Endothelial cell of umbilical vein (primary cell): ENCODE data around the gene WDR27. TPM values are rescaled to one million over a fixed set of nuclear protein-coding genes. Genes with fewer than 3 reads are reported as not detected.

Experiments
- BruUV-seq: library from RNA; stranded (reverse); fragments of 400-500 nt; replicated peaks from 2 replicates; lab custom pipeline; 2021; lab: Mats Ljungman, UMichigan
- CTCF ChIA-PET: fragments of 300-600, 350-600 bp; sonication (Branson Sonifier 250); formaldehyde crosslinking; loops from one replicate; lab custom pipeline; 2021; ENCODE audit warnings: antibody characterized with exemption, inconsistent platforms; lab: Charles Lee
- POLR2A ChIA-PET: fragments of 300-600, 350-600 bp; sonication (Branson Sonifier 250); formaldehyde crosslinking; loops from one replicate; lab custom pipeline; 2021; ENCODE audit warnings: antibody characterized with exemption, inconsistent platforms; lab: Charles Lee
- DNase-seq: peaks from one replicate; pipeline ENCODE4 v3.0.0-alpha.2; 2011; ENCODE audit warnings: low read depth, low spot score
- FAIRE-seq: peaks from 2 replicates; lab custom pipeline; 2011; peaks lifted over from hg19 to GRCh38; lab: Jason Lieb, UNC
- H2AFZ ChIP-seq: 2 replicates; pipeline ENCODE4 v1.6.0; 2012; ENCODE audit warnings: low read depth, low read length, control low read depth, inconsistent platforms
- H3K27ac ChIP-seq: 2 replicates; pipeline ENCODE4 v1.5.1; 2011; ENCODE audit warnings: low read depth, mild to moderate bottlenecking, control low read depth, low read length, moderate library complexity; ENCODE audit not compliant: insufficient read depth
- H3K27me3 ChIP-seq, 2 experiments: 2 replicates each; pipeline versions ENCODE4 v1.6.0 to v1.6.1; 2011; ENCODE audit warnings: low read length in 2 of 2, mixed read lengths in 1 of 2; ENCODE audit not compliant: control insufficient read depth in 2 of 2, insufficient read depth in 2 of 2
- H3K36me3 ChIP-seq, 2 experiments: 2 replicates in 1 of 2; 3 replicates in 1 of 2; pipeline ENCODE4 v1.5.1; 2011; ENCODE audit warnings: low read length in 2 of 2, mild to moderate bottlenecking in 1 of 2, moderate library complexity in 1 of 2; ENCODE audit not compliant: control insufficient read depth in 2 of 2, insufficient read depth in 2 of 2; ENCODE audit errors: extremely low read depth in 1 of 2
- H3K4me1 ChIP-seq: 3 replicates; pipeline ENCODE4 v1.5.1; 2011; ENCODE audit warnings: mild to moderate bottlenecking, low read length; ENCODE audit not compliant: control insufficient read depth, insufficient read depth; ENCODE audit errors: extremely low read depth
- H3K4me2 ChIP-seq: 2 replicates; pipeline ENCODE4 v1.6.1; 2011; ENCODE audit warnings: low read length, control low read depth, mixed read lengths; ENCODE audit not compliant: insufficient read depth
- H3K4me3 ChIP-seq, 3 experiments: fragments of 200-600 bp in 1 of 3; sonication (generic), shearing (Covaris generic) in 1 of 3; replicated peaks in 1 of 3; 2 replicates each; pipeline ENCODE4 v1.5.1; 2011 to 2016; ENCODE audit warnings: control low read depth in 3 of 3, low read length in 3 of 3, mild to moderate bottlenecking in 2 of 3, inconsistent platforms in 1 of 3, low read depth in 1 of 3, moderate library complexity in 1 of 3; ENCODE audit not compliant: insufficient read depth in 1 of 3
- H3K79me2 ChIP-seq: 2 replicates; pipeline ENCODE4 v1.6.0; 2012; ENCODE audit warnings: low read length, inconsistent platforms; ENCODE audit not compliant: control insufficient read depth, insufficient read depth
- H3K9ac ChIP-seq: replicated peaks from 2 replicates; pipeline ENCODE3; 2011; ENCODE audit warnings: low read length, control low read depth; ENCODE audit not compliant: insufficient read depth; ENCODE audit errors: extremely low read depth
- H3K9me1 ChIP-seq: replicated peaks from 3 replicates; pipeline ENCODE4 v1.6.0; 2011; ENCODE audit warnings: mild to moderate bottlenecking, low read length; ENCODE audit not compliant: control insufficient read depth, insufficient read depth; ENCODE audit errors: extremely low read depth
- H3K9me3 ChIP-seq: replicated peaks from 2 replicates; pipeline ENCODE4 v1.5.1; 2012; ENCODE audit warnings: low read length, inconsistent platforms; ENCODE audit not compliant: control insufficient read depth, insufficient read depth
- H4K20me1 ChIP-seq: replicated peaks from 2 replicates; pipeline ENCODE3; 2011; ENCODE audit warnings: mild to moderate bottlenecking, low read length; ENCODE audit not compliant: control insufficient read depth, insufficient read depth; ENCODE audit errors: extremely low read depth
- CTCF ChIP-seq, 2 donors: IDR thresholded peaks; 1 replicate in 1 of 2; 2 replicates in 1 of 2; pipeline ENCODE4 v1.5.1; 2011; ENCODE audit warnings: low read length in 2 of 2, mild to moderate bottlenecking in 2 of 2, moderate library complexity in 2 of 2, control low read depth in 1 of 2, inconsistent platforms in 1 of 2, low read depth in 1 of 2; ENCODE audit not compliant: insufficient read depth in 1 of 2; ENCODE audit errors: extremely low read depth in 1 of 2
- EZH2 ChIP-seq: IDR thresholded peaks from 2 replicates; pipeline ENCODE4 v1.6.1; 2012; ENCODE audit warnings: borderline replicate concordance, low read depth, mild to moderate bottlenecking, moderate library complexity, low read length, inconsistent platforms; ENCODE audit not compliant: severe bottlenecking
- FOS ChIP-seq: IDR thresholded peaks from 2 replicates; pipeline ENCODE4 v1.6.1; 2011; ENCODE audit warnings: mild to moderate bottlenecking, low read length, moderate library complexity, borderline replicate concordance; ENCODE audit not compliant: insufficient read depth
- GATA2 ChIP-seq: IDR thresholded peaks from 2 replicates; pipeline ENCODE4 v1.7.0; 2011; ENCODE audit warnings: low read depth, mild to moderate bottlenecking, moderate library complexity, mixed read lengths, low read length; ENCODE audit not compliant: insufficient read length, insufficient read depth
- JUN ChIP-seq: IDR thresholded peaks from 2 replicates; pipeline ENCODE4 v1.6.1; 2011; ENCODE audit warnings: borderline replicate concordance, low read depth; ENCODE audit not compliant: insufficient read length, insufficient read depth
- MAX ChIP-seq: IDR thresholded peaks from 2 replicates; pipeline ENCODE4 v1.6.1; 2011; ENCODE audit not compliant: insufficient read depth, insufficient read length
- MYC ChIP-seq: IDR thresholded peaks from one replicate; pipeline ENCODE4 v1.6.1; 2011; ENCODE audit warnings: mild to moderate bottlenecking, low read depth, low read length
- POLR2A ChIP-seq: IDR thresholded peaks from 2 replicates; pipeline ENCODE4 v1.6.1; 2012; ENCODE audit warnings: low read depth, mild to moderate bottlenecking, control low read depth, low read length
- POLR2AphosphoS5 ChIP-seq: IDR thresholded peaks from 2 replicates; pipeline ENCODE4 v1.6.1; 2012; ENCODE audit warnings: low read depth, mild to moderate bottlenecking, control low read depth, low read length, moderate library complexity; ENCODE audit not compliant: insufficient read depth
- dilution Hi-C: fragments of 300-500 bp; cut with MboI; formaldehyde crosslinking; loops from one replicate; pipeline ENCODE4 v1.15.0; 2019; ENCODE audit warnings: low sequenced_read_pairs; ENCODE audit not compliant: extremely low pct_ligation_motif_present
- intact Hi-C: fragments of 100-400 bp; cut with micrococcal nuclease; formaldehyde crosslinking; loops from one replicate; pipeline ENCODE4 v1.10.0; 2022
- polyA plus RNA-seq, 4 experiments: library from polyadenylated mRNA; depleted of rRNA in 3 of 4; stranded (reverse) in 3 of 4; unstranded in 1 of 4; fragments of >200 nt; gene quantifications; 2 replicates each; pipeline versions ENCODE4 v1.2.1 to v1.2.3, GENCODE V29; 2011 to 2012; ENCODE audit warnings: missing spikeins in 1 of 4
- total RNA-seq: library from RNA; stranded (reverse); gene quantifications from 2 replicates; pipeline ENCODE4 v1.2.3, GENCODE V29; 2021

Gene WDR27
- total and polyA plus RNA-seq, 2 donors (not counting 3 experiments of a cell fraction or from before 2014, with no cell fraction given): 60.1 to 69.7 TPM

DNA sequence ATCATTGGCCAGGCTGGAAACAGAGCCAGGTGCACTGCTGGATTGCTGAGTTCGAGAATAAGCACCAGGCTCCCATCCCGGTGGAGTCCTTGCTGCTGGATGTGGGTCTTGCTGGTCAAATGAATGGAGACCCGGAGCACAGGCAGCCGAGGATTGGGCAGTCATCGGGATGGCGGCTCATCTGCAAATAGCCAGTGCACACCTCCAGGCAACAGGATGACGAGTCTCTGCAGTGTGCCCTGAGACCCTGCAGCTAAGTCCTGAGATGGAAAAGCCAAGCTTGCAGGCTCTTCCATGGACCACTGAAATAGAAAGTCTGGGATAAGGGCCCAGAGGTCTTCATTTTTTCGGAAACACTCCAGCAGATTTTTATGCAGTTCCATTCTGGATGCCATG, 143.5 kb downstream of the WDR27 start:
- Histone ChIP-seq H2AFZ (no peak overlapping the region), H3K27me3 (no peaks in the 10 kb centered on the region), H3K4me3 (no peak overlapping the region), H4K20me1 (no peaks in the 10 kb centered on the region), H3K9me1 (no peaks in the 10 kb centered on the region), H3K9me3 (no peaks in the 10 kb centered on the region), H3K36me3 (peaks cover 0 to 1% of the 10 kb centered on the region in 2 experiments), H3K4me2 (peak overlapping the region; percentile 30), H3K9ac (no peak overlapping the region), H3K27ac (no peak overlapping the region), H3K79me2 (no peaks in the 10 kb centered on the region), H3K4me1 (peaks cover 3% of the 10 kb centered on the region)
- POLR2A ChIA-PET: no interaction called here
- dilution Hi-C loops (no loop called here), intact Hi-C loops (no loop called here)
- TF ChIP-seq FOS: no peak
- BruUV-seq: no TSS peak
- DNase-seq (no peak), FAIRE-seq (no peak)
- CTCF ChIA-PET: no interaction called here

GRCh38 chr6:169557887-169558286, 143.9 kb downstream of the WDR27 start:
- Histone ChIP-seq H3K9me1 (no peaks in the 10 kb centered on the region), H2AFZ (no peak overlapping the region), H3K9ac (no peak overlapping the region), H3K9me3 (no peaks in the 10 kb centered on the region), H3K79me2 (no peaks in the 10 kb centered on the region), H3K4me3 (no peak overlapping the region), H4K20me1 (no peaks in the 10 kb centered on the region), H3K27me3 (no peaks in the 10 kb centered on the region), H3K36me3 (peaks cover 0 to 1% of the 10 kb centered on the region in 2 experiments), H3K27ac (no peak overlapping the region), H3K4me2 (no peak overlapping the region), H3K4me1 (peaks cover 3% of the 10 kb centered on the region)
- FAIRE-seq: no peak
- CTCF ChIA-PET: no interaction called here
- dilution Hi-C loops: no loop called here
- intact Hi-C loops: no loop called here
- BruUV-seq: no TSS peak
- no peak for DNase-seq
- TF ChIP-seq EZH2 (no peak), POLR2A (no peak), CTCF (IDR thresholded peaks at IDR 0.05; ENCODE audit: extremely low read depth in 1 of 2, insufficient read depth in 1 of 2, low read depth in 1 of 2, low read length in 2 of 2) (no peak), FOS (no peak), JUN (no peak), GATA2 (no peak), MAX (no peak), MYC (no peak), POLR2AphosphoS5 (no peak)
- POLR2A ChIA-PET: no interaction called here
